ENCODE measurements around the gene MACROD1.
A peak's percentile ranks its signal among the peaks of the same experiment; 100 is the strongest.

Gene MACROD1

GRCh38 chr11:64112771-64113461, 53.0 kb downstream of the MACROD1 start:
- no peak for DNase-seq (ENCODE audit: low spot score)

GRCh38 chr11:64110465-64111375, 55.2 kb downstream of the MACROD1 start:
- DNase-seq (ENCODE audit: low spot score): no peak

- no peak for DNase-seq (ENCODE audit: low spot score)
These were observed 56.6 kb downstream of the MACROD1 start for GRCh38 chr11:64109332-64109731.

- no peak for DNase-seq (ENCODE audit: low spot score)
These were observed 58.6 kb downstream of the MACROD1 start for GRCh38 chr11:64107303-64107702.

- DNase-seq (ENCODE audit: low spot score): no peak
These were observed 61.3 kb downstream of the MACROD1 start for GRCh38 chr11:64104632-64105031.

- DNase-seq (ENCODE audit: low spot score): no peak
These were observed 62.5 kb downstream of the MACROD1 start for GRCh38 chr11:64103277-64103985.

GRCh38 chr11:64102005-64102738, 63.7 kb downstream of the MACROD1 start:
- no peak for DNase-seq (ENCODE audit: low spot score)

- peak; percentile 39 for DNase-seq (ENCODE audit: low spot score)
These were observed 64.5 kb downstream of the MACROD1 start for GRCh38 chr11:64101461-64101860.

GRCh38 chr11:64100782-64101353, 65.0 kb downstream of the MACROD1 start:
- DNase-seq (ENCODE audit: low spot score): no peak

GRCh38 chr11:64100360-64100759, 65.6 kb downstream of the MACROD1 start:
- no peak for DNase-seq (ENCODE audit: low spot score)

GRCh38 chr11:64099436-64099835, 66.5 kb downstream of the MACROD1 start:
- DNase-seq (ENCODE audit: low spot score): no peak

- no peak for DNase-seq (ENCODE audit: low spot score)
These were observed 67.5 kb downstream of the MACROD1 start for GRCh38 chr11:64098318-64098831.

GRCh38 chr11:64097468-64098317, 68.2 kb downstream of the MACROD1 start:
- no peak for DNase-seq (ENCODE audit: low spot score)

- no peak for DNase-seq (ENCODE audit: low spot score)
These were observed 69.1 kb downstream of the MACROD1 start for GRCh38 chr11:64096835-64097234.

GRCh38 chr11:64095949-64096348, 70.0 kb downstream of the MACROD1 start:
- no peak for DNase-seq (ENCODE audit: low spot score)

- no peak for DNase-seq (ENCODE audit: low spot score)
These were observed 70.6 kb downstream of the MACROD1 start for GRCh38 chr11:64095273-64095817.

- DNase-seq (ENCODE audit: low spot score): peak; percentile 42
These were observed 71.3 kb downstream of the MACROD1 start for GRCh38 chr11:64094463-64095260.

- DNase-seq (ENCODE audit: low spot score): no peak
These were observed 72.5 kb downstream of the MACROD1 start for GRCh38 chr11:64093233-64094039.

Data from GM03348 (cell line).